Sigmoid colon (tissue), 7 donors: ENCODE data around the gene SERPINC1. TPM values are rescaled to one million over a fixed set of nuclear protein-coding genes. Genes with fewer than 3 reads are reported as not detected.

ENCODE experiments used
- DNase-seq: peaks from one replicate; pipeline ENCODE4 v3.0.0-alpha.2; 2019
- H3K27ac ChIP-seq, 4 donors: fragments of 200-600 bp; sonication (generic); one replicate each; pipeline ENCODE4 v1.5.1; 2016 to 2019; ENCODE audit warnings: mild to moderate bottlenecking in 1 of 4
- H3K27me3 ChIP-seq, 3 donors: fragments of 200-600 bp; sonication (generic); one replicate each; pipeline ENCODE4 v1.5.1; 2019; ENCODE audit warnings: mild to moderate bottlenecking in 1 of 3
- H3K36me3 ChIP-seq, 4 donors: fragments of 200-600 bp; sonication (generic); one replicate each; pipeline ENCODE4 v1.5.1; 2016 to 2019
- H3K4me1 ChIP-seq, 4 donors: fragments of 200-600 bp; sonication (generic); one replicate each; pipeline ENCODE4 v1.5.1; 2017 to 2019
- H3K4me3 ChIP-seq, 4 donors: fragments of 200-600 bp; sonication (generic); one replicate each; pipeline ENCODE4 v1.5.1; 2017 to 2019; ENCODE audit warnings: mild to moderate bottlenecking in 2 of 4, moderate library complexity in 1 of 4
- H3K9me3 ChIP-seq, 4 donors: fragments of 200-600 bp in 3 of 4; sonication (generic) in 3 of 4; one replicate each; pipeline versions ENCODE4 v1.5.1 to v1.6.1; 2013 to 2019
- CTCF ChIP-seq, 4 experiments: fragments of 450-650 bp in 3 of 4; fragments of 200-600 bp in 1 of 4; IDR thresholded peaks; one replicate each; pipeline ENCODE4 v1.5.1; 2016 to 2019; ENCODE audit warnings: antibody characterized with exemption in 4 of 4, mild to moderate bottlenecking in 3 of 4, moderate library complexity in 2 of 4
- EP300 ChIP-seq, 4 donors: sonication (generic); formaldehyde crosslinking; IDR thresholded peaks; one replicate each; pipeline ENCODE4 v1.6.1; 2017; ENCODE audit warnings: antibody characterized with exemption in 4 of 4
- POLR2A ChIP-seq, 2 donors: fragments of 450-650 bp; IDR thresholded peaks; one replicate each; pipeline ENCODE4 v1.6.1; 2016; ENCODE audit warnings: antibody characterized with exemption in 2 of 2, mild to moderate bottlenecking in 2 of 2, moderate library complexity in 2 of 2
- POLR2AphosphoS5 ChIP-seq, 4 donors: sonication (generic); formaldehyde crosslinking; IDR thresholded peaks; one replicate each; pipeline ENCODE4 v1.6.1; 2017; ENCODE audit warnings: antibody characterized with exemption in 4 of 4
- WGBS, 2 donors: extraction: QIAGEN DNeasy Blood & Tissue Kit; methylation state at CpG; one replicate each; pipeline ENCODE4 v1.1.7; 2013; 5-methylcytosine and 5-hydroxymethylcytosine counted together
- intact Hi-C: fragments of 100-400 bp; cut with DNase I; formaldehyde crosslinking; loops from one replicate; pipeline ENCODE4 v1.15.1; 2023
- polyA plus RNA-seq, 3 donors: library from polyadenylated mRNA; stranded (reverse); fragments of 200-250 nt; gene quantifications; one replicate each; pipeline ENCODE4 v1.2.3, GENCODE V29; 2013
- total RNA-seq, 4 donors: library from RNA; depleted of rRNA; stranded (reverse); fragments of >200 nt; gene quantifications; one replicate each; pipeline ENCODE4 v1.1.0, GENCODE V29; 2016
- donor health status: healthy with polysubstance abuse.
- donor health status: Bipolar disorder and iron deficiency.
- donor health status: healthy.

Gene SERPINC1
- total and polyA plus RNA-seq, 7 donors: 0.10 TPM; not detected in 6

- Histone ChIP-seq H3K9me3 (no peaks in the 10 kb centered on the region), H3K4me3 (no peak overlapping the region), H3K27me3 (no peaks in the 10 kb centered on the region), H3K27ac (no peak overlapping the region), H3K36me3 (peaks cover 0 to 63% (median 10%) of the 10 kb centered on the region in 4 donors), H3K4me1 (no peaks in the 10 kb centered on the region)
- 69 to 80% methylated on average over 5 of the region's 5 CpGs for WGBS, 2 donors
- no peak for TF ChIP-seq EP300 (IDR thresholded peaks at IDR 0.05)
- no peak for TF ChIP-seq POLR2A (IDR thresholded peaks at IDR 0.05)
- no peak for TF ChIP-seq POLR2AphosphoS5 (IDR thresholded peaks at IDR 0.05)
- TF ChIP-seq CTCF (IDR thresholded peaks at IDR 0.05): no peak
- DNase-seq: no peak
- intact Hi-C loops: no loop called here
Measured at GRCh38 chr1:173876732-173877131, 40.4 kb downstream of the SERPINC1 start.

GRCh38 chr1:173871500-173871899, 45.6 kb downstream of the SERPINC1 start:
- 86 to 99% methylated on average over 2 of the region's 2 CpGs for WGBS, 2 donors
- TF ChIP-seq POLR2A (IDR thresholded peaks at IDR 0.05) (no peak), EP300 (IDR thresholded peaks at IDR 0.05) (no peak), POLR2AphosphoS5 (IDR thresholded peaks at IDR 0.05) (no peak), CTCF (IDR thresholded peaks at IDR 0.05) (no peak)
- Histone ChIP-seq H3K27me3 (no peaks in the 10 kb centered on the region), H3K4me1 (peaks cover 0 to 25% (median 14%) of the 10 kb centered on the region in 4 donors), H3K36me3 (peaks cover 0 to 44% (median 5%) of the 10 kb centered on the region in 4 donors), H3K4me3 (no peak overlapping the region), H3K9me3 (no peaks in the 10 kb centered on the region), H3K27ac (no peak overlapping the region)
- DNase-seq: no peak
- intact Hi-C loops: no loop called here

GRCh38 chr1:173871091-173871490, 46.0 kb downstream of the SERPINC1 start:
- Histone ChIP-seq H3K9me3 (no peaks in the 10 kb centered on the region), H3K27me3 (no peaks in the 10 kb centered on the region), H3K36me3 (peaks cover 0 to 44% (median 4%) of the 10 kb centered on the region in 4 donors), H3K4me1 (peaks cover 0 to 28% (median 18%) of the 10 kb centered on the region in 4 donors), H3K4me3 (no peak overlapping the region), H3K27ac (no peak overlapping the region)
- no peak for DNase-seq
- 85 to 91% methylated on average over 5 of the region's 5 CpGs for WGBS, 2 donors
- intact Hi-C loops: no loop called here
- TF ChIP-seq POLR2A (IDR thresholded peaks at IDR 0.05): no peak
- no peak for TF ChIP-seq CTCF (IDR thresholded peaks at IDR 0.05)
- no peak for TF ChIP-seq EP300 (IDR thresholded peaks at IDR 0.05)
- no peak for TF ChIP-seq POLR2AphosphoS5 (IDR thresholded peaks at IDR 0.05)

GRCh38 chr1:173870252-173871075, 46.7 kb downstream of the SERPINC1 start:
- Histone ChIP-seq H3K4me3 (no peak overlapping the region), H3K27me3 (no peaks in the 10 kb centered on the region)
- DNase-seq: no peak

More at GRCh38 chr1:173870252-173871075, 46.7 kb downstream of the SERPINC1 start:
- TF ChIP-seq POLR2A (IDR thresholded peaks at IDR 0.05) (no peak), CTCF (IDR thresholded peaks at IDR 0.05) (no peak), EP300 (IDR thresholded peaks at IDR 0.05) (no peak), POLR2AphosphoS5 (IDR thresholded peaks at IDR 0.05) (no peak)
- intact Hi-C loops: no loop called here
- peaks cover 0 to 44% (median 4%) of the 10 kb centered on the region in 4 donors for H3K36me3 ChIP-seq
- H3K4me1 ChIP-seq: peaks cover 0 to 34% (median 24%) of the 10 kb centered on the region in 4 donors
- H3K27ac ChIP-seq: no peak overlapping the region
- no peaks in the 10 kb centered on the region for H3K9me3 ChIP-seq
- 72 to 80% methylated on average over 15 of the region's 15 CpGs for WGBS, 2 donors
